Endothelial cell of umbilical vein (primary cell): Measurements from ENCODE around the gene CNKSR3. TPM values are rescaled to one million over a fixed set of nuclear protein-coding genes. Genes with fewer than 3 reads are reported as not detected.

ENCODE experiments used
- BruUV-seq: library from RNA; stranded (reverse); fragments of 400-500 nt; replicated peaks from 2 replicates; lab custom pipeline; 2021; lab: Mats Ljungman, UMichigan
- CTCF ChIA-PET: fragments of 300-600, 350-600 bp; sonication (Branson Sonifier 250); formaldehyde crosslinking; loops from one replicate; lab custom pipeline; 2021; ENCODE audit warnings: antibody characterized with exemption, inconsistent platforms; lab: Charles Lee
- POLR2A ChIA-PET: fragments of 300-600, 350-600 bp; sonication (Branson Sonifier 250); formaldehyde crosslinking; loops from one replicate; lab custom pipeline; 2021; ENCODE audit warnings: antibody characterized with exemption, inconsistent platforms; lab: Charles Lee
- DNase-seq: peaks from one replicate; pipeline ENCODE4 v3.0.0-alpha.2; 2011; ENCODE audit warnings: low read depth, low spot score
- FAIRE-seq: peaks from 2 replicates; lab custom pipeline; 2011; peaks lifted over from hg19 to GRCh38; lab: Jason Lieb, UNC
- H2AFZ ChIP-seq: 2 replicates; pipeline ENCODE4 v1.6.0; 2012; ENCODE audit warnings: low read depth, low read length, control low read depth, inconsistent platforms
- H3K27ac ChIP-seq: 2 replicates; pipeline ENCODE4 v1.5.1; 2011; ENCODE audit warnings: low read depth, mild to moderate bottlenecking, control low read depth, low read length, moderate library complexity; ENCODE audit not compliant: insufficient read depth
- H3K27me3 ChIP-seq, 2 experiments: 2 replicates each; pipeline versions ENCODE4 v1.6.0 to v1.6.1; 2011; ENCODE audit warnings: low read length in 2 of 2, mixed read lengths in 1 of 2; ENCODE audit not compliant: control insufficient read depth in 2 of 2, insufficient read depth in 2 of 2
- H3K36me3 ChIP-seq, 2 experiments: 2 replicates in 1 of 2; 3 replicates in 1 of 2; pipeline ENCODE4 v1.5.1; 2011; ENCODE audit warnings: low read length in 2 of 2, mild to moderate bottlenecking in 1 of 2, moderate library complexity in 1 of 2; ENCODE audit not compliant: control insufficient read depth in 2 of 2, insufficient read depth in 2 of 2; ENCODE audit errors: extremely low read depth in 1 of 2
- H3K4me1 ChIP-seq: 3 replicates; pipeline ENCODE4 v1.5.1; 2011; ENCODE audit warnings: mild to moderate bottlenecking, low read length; ENCODE audit not compliant: control insufficient read depth, insufficient read depth; ENCODE audit errors: extremely low read depth
- H3K4me2 ChIP-seq: 2 replicates; pipeline ENCODE4 v1.6.1; 2011; ENCODE audit warnings: low read length, control low read depth, mixed read lengths; ENCODE audit not compliant: insufficient read depth
- H3K4me3 ChIP-seq, 3 experiments: fragments of 200-600 bp in 1 of 3; sonication (generic), shearing (Covaris generic) in 1 of 3; replicated peaks in 1 of 3; 2 replicates each; pipeline ENCODE4 v1.5.1; 2011 to 2016; ENCODE audit warnings: control low read depth in 3 of 3, low read length in 3 of 3, mild to moderate bottlenecking in 2 of 3, inconsistent platforms in 1 of 3, low read depth in 1 of 3, moderate library complexity in 1 of 3; ENCODE audit not compliant: insufficient read depth in 1 of 3
- H3K79me2 ChIP-seq: 2 replicates; pipeline ENCODE4 v1.6.0; 2012; ENCODE audit warnings: low read length, inconsistent platforms; ENCODE audit not compliant: control insufficient read depth, insufficient read depth
- H3K9ac ChIP-seq: replicated peaks from 2 replicates; pipeline ENCODE3; 2011; ENCODE audit warnings: low read length, control low read depth; ENCODE audit not compliant: insufficient read depth; ENCODE audit errors: extremely low read depth
- H3K9me1 ChIP-seq: replicated peaks from 3 replicates; pipeline ENCODE4 v1.6.0; 2011; ENCODE audit warnings: mild to moderate bottlenecking, low read length; ENCODE audit not compliant: control insufficient read depth, insufficient read depth; ENCODE audit errors: extremely low read depth
- H3K9me3 ChIP-seq: replicated peaks from 2 replicates; pipeline ENCODE4 v1.5.1; 2012; ENCODE audit warnings: low read length, inconsistent platforms; ENCODE audit not compliant: control insufficient read depth, insufficient read depth
- H4K20me1 ChIP-seq: replicated peaks from 2 replicates; pipeline ENCODE3; 2011; ENCODE audit warnings: mild to moderate bottlenecking, low read length; ENCODE audit not compliant: control insufficient read depth, insufficient read depth; ENCODE audit errors: extremely low read depth
- CTCF ChIP-seq, 2 donors: IDR thresholded peaks; 1 replicate in 1 of 2; 2 replicates in 1 of 2; pipeline ENCODE4 v1.5.1; 2011; ENCODE audit warnings: low read length in 2 of 2, mild to moderate bottlenecking in 2 of 2, moderate library complexity in 2 of 2, control low read depth in 1 of 2, inconsistent platforms in 1 of 2, low read depth in 1 of 2; ENCODE audit not compliant: insufficient read depth in 1 of 2; ENCODE audit errors: extremely low read depth in 1 of 2
- EZH2 ChIP-seq: IDR thresholded peaks from 2 replicates; pipeline ENCODE4 v1.6.1; 2012; ENCODE audit warnings: borderline replicate concordance, low read depth, mild to moderate bottlenecking, moderate library complexity, low read length, inconsistent platforms; ENCODE audit not compliant: severe bottlenecking
- FOS ChIP-seq: IDR thresholded peaks from 2 replicates; pipeline ENCODE4 v1.6.1; 2011; ENCODE audit warnings: mild to moderate bottlenecking, low read length, moderate library complexity, borderline replicate concordance; ENCODE audit not compliant: insufficient read depth
- GATA2 ChIP-seq: IDR thresholded peaks from 2 replicates; pipeline ENCODE4 v1.7.0; 2011; ENCODE audit warnings: low read depth, mild to moderate bottlenecking, moderate library complexity, mixed read lengths, low read length; ENCODE audit not compliant: insufficient read length, insufficient read depth
- JUN ChIP-seq: IDR thresholded peaks from 2 replicates; pipeline ENCODE4 v1.6.1; 2011; ENCODE audit warnings: borderline replicate concordance, low read depth; ENCODE audit not compliant: insufficient read length, insufficient read depth
- MAX ChIP-seq: IDR thresholded peaks from 2 replicates; pipeline ENCODE4 v1.6.1; 2011; ENCODE audit not compliant: insufficient read depth, insufficient read length
- MYC ChIP-seq: IDR thresholded peaks from one replicate; pipeline ENCODE4 v1.6.1; 2011; ENCODE audit warnings: mild to moderate bottlenecking, low read depth, low read length
- POLR2A ChIP-seq: IDR thresholded peaks from 2 replicates; pipeline ENCODE4 v1.6.1; 2012; ENCODE audit warnings: low read depth, mild to moderate bottlenecking, control low read depth, low read length
- POLR2AphosphoS5 ChIP-seq: IDR thresholded peaks from 2 replicates; pipeline ENCODE4 v1.6.1; 2012; ENCODE audit warnings: low read depth, mild to moderate bottlenecking, control low read depth, low read length, moderate library complexity; ENCODE audit not compliant: insufficient read depth
- dilution Hi-C: fragments of 300-500 bp; cut with MboI; formaldehyde crosslinking; loops from one replicate; pipeline ENCODE4 v1.15.0; 2019; ENCODE audit warnings: low sequenced_read_pairs; ENCODE audit not compliant: extremely low pct_ligation_motif_present
- intact Hi-C: fragments of 100-400 bp; cut with micrococcal nuclease; formaldehyde crosslinking; loops from one replicate; pipeline ENCODE4 v1.10.0; 2022
- polyA plus RNA-seq, 4 experiments: library from polyadenylated mRNA; depleted of rRNA in 3 of 4; stranded (reverse) in 3 of 4; unstranded in 1 of 4; fragments of >200 nt; gene quantifications; 2 replicates each; pipeline versions ENCODE4 v1.2.1 to v1.2.3, GENCODE V29; 2011 to 2012; ENCODE audit warnings: missing spikeins in 1 of 4
- total RNA-seq: library from RNA; stranded (reverse); gene quantifications from 2 replicates; pipeline ENCODE4 v1.2.3, GENCODE V29; 2021

The CNKSR3 gene
- total and polyA plus RNA-seq, 2 donors (not counting 3 experiments of a cell fraction or from before 2014, with no cell fraction given): 2.3 to 15.6 TPM

DNA sequence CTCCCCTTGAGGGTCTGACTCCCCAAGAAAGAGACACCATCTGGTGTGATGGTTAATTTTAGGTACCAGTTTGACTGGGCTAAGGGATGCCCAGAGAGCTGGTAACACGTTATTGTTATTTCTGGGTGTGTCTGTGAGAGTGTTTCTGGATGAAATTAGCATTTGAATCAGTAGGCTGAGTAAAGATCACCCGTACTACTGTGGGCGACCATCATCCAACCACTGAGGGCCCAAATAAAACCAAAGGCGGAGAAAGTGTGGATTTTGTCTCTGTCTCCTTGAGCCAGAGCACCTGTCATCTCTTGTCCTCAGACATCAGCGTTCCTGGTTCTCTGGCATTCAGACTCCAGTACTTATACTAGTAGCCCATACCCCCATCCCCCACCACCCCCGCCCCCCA is 7.9 kb upstream of the CNKSR3 start:
- TF ChIP-seq POLR2A: no peak
- no peak for TF ChIP-seq EZH2
- TF ChIP-seq JUN: no peak
- TF ChIP-seq MYC: no peak
- no peak for TF ChIP-seq FOS
- TF ChIP-seq GATA2: no peak
- no peak for TF ChIP-seq MAX
- TF ChIP-seq CTCF (IDR thresholded peaks at IDR 0.05; ENCODE audit: extremely low read depth in 1 of 2, insufficient read depth in 1 of 2, low read depth in 1 of 2, low read length in 2 of 2): no peak
- TF ChIP-seq POLR2AphosphoS5: no peak
- no peaks in the 10 kb centered on the region for H3K27me3 ChIP-seq
- no peaks in the 10 kb centered on the region for H3K36me3 ChIP-seq
- FAIRE-seq: no peak
- no peaks in the 10 kb centered on the region for H4K20me1 ChIP-seq
- intact Hi-C loops (no loop called here), dilution Hi-C loops (no loop called here)
- no peak overlapping the region for H3K9ac ChIP-seq
- no TSS peak for BruUV-seq
- no peak overlapping the region for H3K4me3 ChIP-seq
- no peak for DNase-seq
- ChIA-PET POLR2A (no interaction called here), CTCF (interaction anchor here (1.5 kb wide), 1 partner anchor 18 kb away, joined by 3 read pairs; no protein-coding TSS in a partner anchor)
- H3K79me2 ChIP-seq: no peaks in the 10 kb centered on the region
- H3K27ac ChIP-seq: no peak overlapping the region
- no peaks in the 10 kb centered on the region for H3K9me3 ChIP-seq
- H3K9me1 ChIP-seq: no peaks in the 10 kb centered on the region
- no peak overlapping the region for H2AFZ ChIP-seq
- H3K4me1 ChIP-seq: peaks cover 13% of the 10 kb centered on the region
- H3K4me2 ChIP-seq: no peak overlapping the region
